ENCODE measurements around the gene FAM174C.

The FAM174C gene

GRCh38 chr19:1249990-1250436, 25.3 kb upstream of the FAM174C start:
- DNase-seq (ENCODE audit: low read depth in 3 of 3) = no peak

GRCh38 chr19:1250437-1251260, 24.7 kb upstream of the FAM174C start:
- no peak for DNase-seq (ENCODE audit: low read depth in 3 of 3)

GRCh38 chr19:1251330-1252220, 23.8 kb upstream of the FAM174C start:
- DNase-seq (ENCODE audit: low read depth in 3 of 3) = peak in 1 of 3 experiments; percentile 65

- DNase-seq (ENCODE audit: low read depth in 3 of 3) = peak in 1 of 3 experiments; percentile 68
Measured at GRCh38 chr19:1252221-1252820, 23.0 kb upstream of the FAM174C start.

- peak in 2 of 3 experiments; percentile 62 to 81 for DNase-seq (ENCODE audit: low read depth in 3 of 3)
Measured at GRCh38 chr19:1252821-1253513, 22.4 kb upstream of the FAM174C start.

GRCh38 chr19:1253514-1254080, 21.7 kb upstream of the FAM174C start:
- no peak for DNase-seq (ENCODE audit: low read depth in 3 of 3)

GRCh38 chr19:1254081-1254527, 21.2 kb upstream of the FAM174C start:
- DNase-seq (ENCODE audit: low read depth in 3 of 3) = no peak

- DNase-seq (ENCODE audit: low read depth in 3 of 3) = no peak
Measured at GRCh38 chr19:1254530-1255185, 20.7 kb upstream of the FAM174C start.

GRCh38 chr19:1255186-1256161, 19.9 kb upstream of the FAM174C start:
- DNase-seq (ENCODE audit: low read depth in 3 of 3) = no peak

- DNase-seq (ENCODE audit: low read depth in 3 of 3) = no peak
Measured at GRCh38 chr19:1256646-1257474, 18.5 kb upstream of the FAM174C start.

- DNase-seq (ENCODE audit: low read depth in 3 of 3) = no peak
Measured at GRCh38 chr19:1257475-1258162, 17.7 kb upstream of the FAM174C start.

- DNase-seq (ENCODE audit: low read depth in 3 of 3) = no peak
Measured at GRCh38 chr19:1258163-1258492, 17.2 kb upstream of the FAM174C start.

- no peak for DNase-seq (ENCODE audit: low read depth in 3 of 3)
Measured at GRCh38 chr19:1258707-1259205, 16.6 kb upstream of the FAM174C start.

GRCh38 chr19:1259206-1259875, 16.0 kb upstream of the FAM174C start:
- peak in 2 of 3 experiments; percentile 48 to 69 for DNase-seq (ENCODE audit: low read depth in 3 of 3)

- DNase-seq (ENCODE audit: low read depth in 3 of 3) = peak in 1 of 3 experiments; percentile 62
Measured at GRCh38 chr19:1259876-1260748, 15.2 kb upstream of the FAM174C start.

Measured in stimulated activated CD4-positive, alpha-beta T cell treated with anti-CD3 and anti-CD28 coated beads, TNF-alpha, amount 100 ng/mL, for 24 hours (primary cell).